Neural progenitor cell (in vitro differentiated cells): ENCODE data around the gene DNTTIP2. TPM values are rescaled to one million over a fixed set of nuclear protein-coding genes. Genes with fewer than 3 reads are reported as not detected.
A peak's percentile ranks its signal among the peaks of the same experiment; 100 is the strongest.
"Not testable (repeated sequence)": the region's sequence is repeated elsewhere in the genome, so short reads cannot be mapped to it uniquely, and the experiment has no call there.

Experiments used
- DNase-seq: peaks from one replicate; pipeline ENCODE4 v3.0.0-alpha.2; 2016; ENCODE audit warnings: low spot score
- H2AFZ ChIP-seq: fragments of 200-600 bp; sonication (generic); replicated peaks from 2 replicates; pipeline ENCODE4 v1.6.1; 2016; ENCODE audit warnings: antibody characterized with exemption
- H3F3A ChIP-seq: fragments of 200-600 bp; sonication (generic); 2 replicates; pipeline ENCODE4 v1.6.1; 2016; ENCODE audit warnings: antibody characterized with exemption, low read depth
- H3K27ac ChIP-seq: fragments of 200-600 bp; sonication (generic); 2 replicates; pipeline ENCODE4 v1.5.1; 2016; ENCODE audit warnings: mild to moderate bottlenecking
- H3K27me3 ChIP-seq: fragments of 200-600 bp; sonication (generic); 2 replicates; pipeline ENCODE4 v1.6.1; 2016; ENCODE audit warnings: mild to moderate bottlenecking, moderate library complexity
- H3K36me3 ChIP-seq: fragments of 200-600 bp; sonication (generic); 2 replicates; pipeline ENCODE4 v1.5.1; 2016
- H3K4me1 ChIP-seq: fragments of 200-600 bp; sonication (generic); 2 replicates; pipeline ENCODE4 v1.6.1; 2016; ENCODE audit warnings: mixed run types
- H3K4me2 ChIP-seq: fragments of 200-600 bp; sonication (generic); 2 replicates; pipeline ENCODE4 v1.6.1; 2016
- H3K4me3 ChIP-seq: fragments of 200-600 bp; sonication (generic); 2 replicates; pipeline ENCODE4 v1.5.1; 2016
- H3K79me2 ChIP-seq: fragments of 200-600 bp; sonication (generic); 2 replicates; pipeline ENCODE4 v1.6.1; 2016; ENCODE audit warnings: low read depth
- H3K9ac ChIP-seq: fragments of 200-600 bp; sonication (generic); 2 replicates; pipeline ENCODE4 v1.6.1; 2016
- H3K9me3 ChIP-seq: fragments of 200-600 bp; sonication (generic); 2 replicates; pipeline ENCODE4 v1.5.1; 2016; ENCODE audit warnings: low read depth
- H4K20me1 ChIP-seq: fragments of 200-600 bp; sonication (generic); 2 replicates; pipeline ENCODE4 v1.6.1; 2016; ENCODE audit warnings: low read depth
- H3K27ac Mint-ChIP-seq: 3 replicates; pipeline ENCODE4 v1.8.0; 2021; ENCODE audit warnings: mixed read lengths
- H3K27me3 Mint-ChIP-seq: 2 replicates; pipeline ENCODE4 v1.8.0; 2022; ENCODE audit warnings: low read depth, mild to moderate bottlenecking, inconsistent platforms, moderate library complexity, mixed read lengths; ENCODE audit not compliant: insufficient read depth
- H3K36me3 Mint-ChIP-seq: 3 replicates; pipeline ENCODE4 v1.8.0; 2021; ENCODE audit warnings: mixed read lengths
- H3K4me1 Mint-ChIP-seq: 3 replicates; pipeline ENCODE4 v1.8.0; 2021; ENCODE audit warnings: mixed read lengths
- H3K4me3 Mint-ChIP-seq: 3 replicates; pipeline ENCODE4 v1.8.0; 2021; ENCODE audit warnings: mild to moderate bottlenecking, moderate library complexity, mixed read lengths
- H3K9me3 Mint-ChIP-seq: 3 replicates; pipeline ENCODE4 v1.8.0; 2020; ENCODE audit warnings: mixed read lengths
- EZH2 ChIP-seq: fragments of 200-600 bp; sonication (generic); IDR thresholded peaks from 2 replicates; pipeline ENCODE4 v1.6.1; 2017; ENCODE audit warnings: antibody characterized with exemption, mild to moderate bottlenecking, moderate library complexity
- EZH2phosphoT487 ChIP-seq: fragments of 200-600 bp; sonication (generic); IDR thresholded peaks from 2 replicates; pipeline ENCODE4 v1.6.1; 2017; ENCODE audit warnings: antibody characterized with exemption
- total RNA-seq: library from RNA; depleted of rRNA; stranded (reverse); fragments of >200 nt; gene quantifications from 2 replicates; pipeline ENCODE4 v1.2.3, GENCODE V29; 2015; ENCODE audit warnings: low replicate concordance
- TF ChIP-seq, protein P1 (sequence below): fragments of 200-600 bp; sonication (generic); IDR thresholded peaks from 2 replicates; pipeline ENCODE4 v1.5.1; 2017; ENCODE audit warnings: antibody characterized with exemption, mild to moderate bottlenecking

DNTTIP2 gene
- total RNA-seq, 1 donor from 2014 or later, result 62.5 TPM

DNA sequence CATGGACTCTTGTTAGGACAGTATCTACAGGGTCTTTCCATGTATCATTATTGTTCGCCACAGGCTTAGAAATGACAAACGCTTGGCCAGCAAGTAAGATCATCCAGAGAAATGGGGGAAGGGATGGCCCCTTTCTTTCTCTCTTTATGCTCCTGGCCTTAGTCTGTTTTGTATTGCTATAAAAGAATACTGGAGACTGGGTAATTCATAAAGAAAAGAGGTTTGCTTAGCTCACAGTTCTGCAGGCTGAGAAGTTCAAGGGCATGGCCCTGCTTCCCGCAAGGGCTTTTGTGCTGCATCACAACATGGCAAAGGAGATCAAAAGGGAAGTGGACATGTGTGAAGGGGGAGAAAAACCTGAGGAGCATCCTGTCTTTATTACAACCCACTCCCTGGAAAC, 41.0 kb downstream of the DNTTIP2 start:
- no peak overlapping the region for H2AFZ ChIP-seq
- peaks cover 2% of the 10 kb centered on the region for H3K9me3 ChIP-seq
- no peak overlapping the region for H3K9ac ChIP-seq
- no peak for DNase-seq
- H3K9me3 Mint-ChIP-seq, result peaks cover 39% of the 10 kb centered on the region
- H3K4me3 Mint-ChIP-seq, result no peak overlapping the region
- no peaks in the 10 kb centered on the region for H3F3A ChIP-seq
- no peaks in the 10 kb centered on the region for H3K36me3 ChIP-seq
- TF ChIP-seq EZH2phosphoT487, result no peak
- TF ChIP-seq, protein P1, sequence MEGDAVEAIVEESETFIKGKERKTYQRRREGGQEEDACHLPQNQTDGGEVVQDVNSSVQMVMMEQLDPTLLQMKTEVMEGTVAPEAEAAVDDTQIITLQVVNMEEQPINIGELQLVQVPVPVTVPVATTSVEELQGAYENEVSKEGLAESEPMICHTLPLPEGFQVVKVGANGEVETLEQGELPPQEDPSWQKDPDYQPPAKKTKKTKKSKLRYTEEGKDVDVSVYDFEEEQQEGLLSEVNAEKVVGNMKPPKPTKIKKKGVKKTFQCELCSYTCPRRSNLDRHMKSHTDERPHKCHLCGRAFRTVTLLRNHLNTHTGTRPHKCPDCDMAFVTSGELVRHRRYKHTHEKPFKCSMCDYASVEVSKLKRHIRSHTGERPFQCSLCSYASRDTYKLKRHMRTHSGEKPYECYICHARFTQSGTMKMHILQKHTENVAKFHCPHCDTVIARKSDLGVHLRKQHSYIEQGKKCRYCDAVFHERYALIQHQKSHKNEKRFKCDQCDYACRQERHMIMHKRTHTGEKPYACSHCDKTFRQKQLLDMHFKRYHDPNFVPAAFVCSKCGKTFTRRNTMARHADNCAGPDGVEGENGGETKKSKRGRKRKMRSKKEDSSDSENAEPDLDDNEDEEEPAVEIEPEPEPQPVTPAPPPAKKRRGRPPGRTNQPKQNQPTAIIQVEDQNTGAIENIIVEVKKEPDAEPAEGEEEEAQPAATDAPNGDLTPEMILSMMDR, result no peak
- no peak for TF ChIP-seq EZH2
- no peak overlapping the region for H3K4me3 ChIP-seq
- H4K20me1 ChIP-seq, result no peaks in the 10 kb centered on the region
- H3K4me1 ChIP-seq, result no peaks in the 10 kb centered on the region
- no peak overlapping the region for H3K4me2 ChIP-seq
- peaks cover 24% of the 10 kb centered on the region for H3K4me1 Mint-ChIP-seq
- H3K27ac ChIP-seq, result no peak overlapping the region
- no peak overlapping the region for H3K27ac Mint-ChIP-seq
- no peaks in the 10 kb centered on the region for H3K27me3 ChIP-seq
- peaks cover 36% of the 10 kb centered on the region for H3K36me3 Mint-ChIP-seq
- no peaks in the 10 kb centered on the region for H3K79me2 ChIP-seq
- peaks cover 3% of the 10 kb centered on the region for H3K27me3 Mint-ChIP-seq

DNA sequence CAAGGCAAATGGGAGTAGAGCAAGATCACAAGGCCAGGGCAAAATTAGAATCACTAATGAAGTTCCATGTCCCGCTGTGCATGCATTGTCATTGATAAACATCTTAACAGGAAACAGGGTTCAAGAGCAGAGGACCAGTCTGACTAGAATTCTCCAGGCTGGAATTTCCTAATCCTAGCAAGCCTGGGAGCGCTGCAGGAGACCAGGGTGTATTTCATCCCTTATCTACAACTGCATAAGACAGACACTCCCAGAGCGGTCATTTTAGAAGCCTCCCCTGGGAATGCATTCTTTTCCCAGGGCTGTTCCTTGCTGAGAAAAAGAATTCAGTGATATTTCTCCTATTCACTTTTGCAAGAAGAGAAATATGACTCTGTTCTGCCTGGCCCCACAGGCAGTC, 45.7 kb downstream of the DNTTIP2 start:
- peaks cover 22% of the 10 kb centered on the region for H3K4me1 Mint-ChIP-seq
- not testable (repeated sequence) for H3K79me2 ChIP-seq, H4K20me1 ChIP-seq, H3K9me3 ChIP-seq, H3F3A ChIP-seq, H3K27me3 Mint-ChIP-seq, H3K36me3 ChIP-seq, H3K27ac ChIP-seq, DNase-seq, H3K9ac ChIP-seq, H3K27me3 ChIP-seq, H3K27ac Mint-ChIP-seq, H3K4me1 ChIP-seq, H3K4me3 Mint-ChIP-seq, H2AFZ ChIP-seq, H3K4me2 ChIP-seq, H3K4me3 ChIP-seq
- peaks cover 66% of the 10 kb centered on the region for H3K9me3 Mint-ChIP-seq
- peaks cover 38% of the 10 kb centered on the region for H3K36me3 Mint-ChIP-seq

DNA sequence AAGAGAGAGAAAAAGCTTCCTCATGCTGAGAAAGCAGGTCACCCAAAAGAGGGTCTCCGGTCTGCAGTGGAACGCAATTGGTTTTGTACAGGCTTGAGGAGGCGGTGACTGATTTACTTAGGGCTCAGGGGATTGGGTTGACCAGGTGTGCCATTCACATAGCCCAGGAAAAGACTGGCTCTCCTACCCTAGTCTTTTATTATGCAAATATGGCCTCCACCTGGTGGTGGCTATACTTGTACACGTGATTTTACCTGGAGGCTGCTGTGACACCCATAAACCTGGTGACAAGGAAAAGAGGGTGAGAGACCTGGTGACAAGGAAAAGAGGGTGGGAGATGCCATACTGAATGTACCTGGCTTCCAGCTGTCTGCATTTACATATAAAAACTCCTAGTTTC, 49.9 kb downstream of the DNTTIP2 start:
- H2AFZ ChIP-seq, result no peak overlapping the region
- no peaks in the 10 kb centered on the region for H3K27me3 ChIP-seq
- Mint-ChIP-seq H3K4me3 (no peak overlapping the region), H3K4me1 (peaks cover 4% of the 10 kb centered on the region), H3K9me3 (peaks cover 36% of the 10 kb centered on the region), H3K27ac (no peak overlapping the region), H3K36me3 (peaks cover 19% of the 10 kb centered on the region), H3K27me3 (peaks cover 9% of the 10 kb centered on the region)
- TF ChIP-seq EZH2phosphoT487 (no peak), EZH2 (no peak)
- TF ChIP-seq, protein P1, result no peak
- no peak overlapping the region for H3K9ac ChIP-seq
- no peaks in the 10 kb centered on the region for H3K4me1 ChIP-seq
- no peak overlapping the region for H3K27ac ChIP-seq
- DNase-seq, result no peak
- H4K20me1 ChIP-seq, result no peaks in the 10 kb centered on the region
- H3K79me2 ChIP-seq, result no peaks in the 10 kb centered on the region
- no peak overlapping the region for H3K4me2 ChIP-seq
- no peak overlapping the region for H3K4me3 ChIP-seq
- H3K9me3 ChIP-seq, result peaks cover 3% of the 10 kb centered on the region
- no peaks in the 10 kb centered on the region for H3K36me3 ChIP-seq
- H3F3A ChIP-seq, result no peaks in the 10 kb centered on the region

DNA sequence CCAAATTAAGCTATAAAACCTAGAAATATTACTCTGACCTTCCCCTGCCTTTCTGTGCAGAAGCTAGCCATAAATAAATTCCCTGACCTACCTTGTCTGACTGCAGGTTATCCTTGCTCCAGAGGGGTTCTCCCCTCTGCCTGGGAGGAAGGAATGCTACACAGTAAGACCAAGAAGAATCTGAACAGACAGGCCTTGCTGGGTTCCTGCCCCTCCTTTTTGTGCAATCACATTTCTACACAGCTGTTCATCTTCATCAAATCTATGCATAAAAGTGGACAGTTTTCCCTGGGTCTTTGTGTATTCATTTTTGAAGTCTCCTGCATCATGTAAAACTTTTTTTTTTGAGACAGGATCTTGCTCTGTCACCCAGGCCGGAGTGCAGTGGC, 50.6 kb downstream of the DNTTIP2 start:
- peaks cover 31% of the 10 kb centered on the region for H3K9me3 Mint-ChIP-seq
- no peak for DNase-seq
- H3K4me1 Mint-ChIP-seq, result peaks cover 4% of the 10 kb centered on the region
- H3K27me3 Mint-ChIP-seq, result peaks cover 9% of the 10 kb centered on the region
- peak overlapping the region; percentile 38 for H3K27ac Mint-ChIP-seq
- Histone ChIP-seq H3K27ac (no peak overlapping the region), H3K36me3 (no peaks in the 10 kb centered on the region), H3K4me1 (no peaks in the 10 kb centered on the region), H3K4me2 (no peak overlapping the region), H3K79me2 (no peaks in the 10 kb centered on the region), H3K27me3 (no peaks in the 10 kb centered on the region), H3K9ac (no peak overlapping the region), H3K4me3 (no peak overlapping the region), H3F3A (no peaks in the 10 kb centered on the region), H3K9me3 (peaks cover 3% of the 10 kb centered on the region), H2AFZ (no peak overlapping the region), H4K20me1 (no peaks in the 10 kb centered on the region)
- TF ChIP-seq, protein P1, result no peak
- TF ChIP-seq EZH2phosphoT487 (no peak), EZH2 (no peak)
- peaks cover 18% of the 10 kb centered on the region for H3K36me3 Mint-ChIP-seq
- H3K4me3 Mint-ChIP-seq, result no peak overlapping the region
